GM20431 (cell line): ENCODE results near the gene PARD6A.

Source experiments
- in situ Hi-C: fragments of 300-500 bp; cut with MseI, MboI; formaldehyde crosslinking; loops from one replicate; pipeline ENCODE4 v1.15.0; 2020; ENCODE audit warnings: low sequenced_read_pairs; ENCODE audit not compliant: unreplicated experiment

The PARD6A gene

GRCh38 chr16:67665598-67665997 is 4.8 kb downstream of the PARD6A start:
- in situ Hi-C loops = no loop called here

GRCh38 chr16:67666032-67666551 is 5.3 kb downstream of the PARD6A start:
- in situ Hi-C loops = no loop called here

- in situ Hi-C loops = no loop called here
These were observed 6.0 kb downstream of the PARD6A start, which contains the start of the genes C16orf86 and ENKD1 for GRCh38 chr16:67666559-67667452. Gene C16orf86, plus strand, starts transcription at chr16:67666814. Its CDS starts 157 bp downstream, at chr16:67666971. Gene ENKD1, minus strand, starts transcription at chr16:67666750. Its CDS starts 308 bp downstream, at chr16:67666442.

- in situ Hi-C loops = no loop called here
These were observed 6.7 kb downstream of the PARD6A start for GRCh38 chr16:67667453-67667816.

DNA sequence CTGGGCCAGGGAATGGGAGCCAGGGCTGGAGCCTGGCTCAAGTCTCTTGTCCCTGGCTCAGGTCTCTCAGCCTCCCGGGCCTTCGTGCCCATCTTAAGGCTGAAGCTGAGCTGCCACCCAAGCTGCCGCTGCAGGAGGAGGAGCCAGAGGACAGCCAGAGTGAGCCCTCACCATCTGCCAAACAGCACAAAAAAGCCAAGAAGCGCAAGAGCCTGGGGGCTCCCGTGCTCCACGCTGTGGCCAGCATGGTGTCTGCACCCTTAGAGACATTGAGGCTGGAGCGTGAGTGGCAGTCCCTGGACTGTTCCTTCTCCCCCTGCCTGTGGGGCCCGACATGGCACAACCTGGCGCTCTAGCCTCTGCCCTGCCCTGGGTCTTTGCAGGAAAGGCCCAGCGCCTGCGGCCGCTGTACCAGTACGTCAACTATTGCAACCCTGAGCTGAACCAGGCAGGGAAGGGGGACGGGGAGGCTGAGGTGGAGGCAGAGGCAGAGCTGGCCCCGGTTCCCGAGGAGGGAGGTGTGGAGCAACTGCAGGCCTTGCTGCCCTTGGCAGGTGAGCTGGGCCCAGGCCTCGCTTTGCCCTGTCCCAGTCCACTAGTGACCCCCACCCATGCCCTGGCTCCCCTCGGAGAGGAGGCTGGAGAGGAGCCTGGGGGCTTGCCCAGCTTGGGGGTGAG is 7.2 kb downstream of the PARD6A start:
- in situ Hi-C loops = no loop called here

- in situ Hi-C loops = no loop called here
These were observed 7.9 kb downstream of the PARD6A start for GRCh38 chr16:67668495-67669157.

DNA sequence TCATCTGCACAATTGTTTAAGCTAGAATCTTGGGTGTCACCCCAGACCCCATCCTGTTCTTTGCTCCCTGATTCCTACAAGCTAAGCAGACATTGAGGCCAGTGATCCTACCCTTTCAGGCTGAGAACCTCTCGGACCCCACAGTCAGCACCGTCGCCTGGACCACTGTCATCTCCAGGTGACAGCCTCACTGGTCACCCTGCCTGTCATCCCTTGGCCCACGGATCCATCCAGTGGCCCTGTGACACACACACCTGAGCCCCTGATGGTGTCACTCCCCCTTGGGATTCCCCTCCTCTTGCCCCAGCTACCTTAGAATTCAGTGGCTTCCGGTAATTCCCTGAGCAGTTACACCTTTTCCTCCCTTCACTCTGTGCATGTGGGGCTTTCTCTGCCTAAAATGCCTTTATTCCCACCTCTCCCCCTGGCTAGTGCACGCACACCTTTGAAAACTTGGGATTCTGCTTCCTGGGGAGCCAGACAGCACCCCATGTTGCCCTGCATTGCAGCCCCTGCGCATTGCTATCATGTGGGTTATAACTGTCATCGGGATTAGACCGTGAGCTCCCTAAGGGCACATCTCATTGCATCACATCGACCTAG is 8.8 kb downstream of the PARD6A start:
- in situ Hi-C loops = no loop called here

- in situ Hi-C loops = no loop called here
These were observed 11.5 kb downstream of the PARD6A start for GRCh38 chr16:67672306-67672705.

DNA sequence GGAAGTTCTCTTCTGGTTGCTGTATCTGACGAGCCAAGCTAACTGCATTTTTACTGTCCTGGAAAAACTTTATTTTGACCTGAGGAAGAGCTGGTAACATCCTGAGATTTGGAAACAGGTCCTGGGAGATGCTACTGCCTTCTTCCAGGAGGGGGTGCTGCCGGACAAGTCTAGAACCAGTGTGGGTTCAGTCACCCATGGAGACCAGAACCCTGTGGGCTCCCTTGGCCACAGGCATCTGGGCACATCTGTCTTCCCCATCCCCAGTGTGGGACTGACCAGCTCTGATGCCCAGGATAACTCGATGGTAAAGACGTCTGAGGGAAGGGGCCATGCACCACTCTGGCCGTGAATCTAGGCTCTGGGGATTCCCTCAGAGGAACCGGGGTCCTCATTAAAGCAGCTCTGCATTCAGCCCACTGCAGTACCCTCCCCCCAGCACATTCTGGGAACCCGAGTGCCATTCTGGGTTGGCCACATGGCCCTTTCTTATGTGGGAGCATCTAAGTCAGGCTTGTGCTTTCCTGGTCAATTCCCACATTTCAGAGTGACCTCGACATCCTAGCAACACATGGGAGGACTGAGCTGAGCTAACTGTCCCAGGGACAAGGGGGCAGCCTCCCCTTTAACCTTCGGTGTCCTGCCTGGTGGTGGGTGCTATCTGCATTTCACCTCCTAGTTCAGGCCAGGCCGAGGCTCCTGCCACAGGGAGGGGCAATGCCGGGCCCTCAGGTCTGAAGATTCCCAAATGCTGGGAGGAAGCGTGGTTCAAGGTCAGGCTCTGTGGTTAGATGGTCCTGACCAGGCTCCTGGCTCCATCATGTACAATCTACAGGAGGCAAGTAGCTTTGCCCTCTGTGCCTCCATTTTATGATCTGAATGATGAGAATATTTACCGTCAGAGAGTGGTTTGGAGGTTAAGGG is 12.2 kb downstream of the PARD6A start:
- in situ Hi-C loops = no loop called here

GRCh38 chr16:67673712-67674580 is 13.2 kb downstream of the PARD6A start:
- in situ Hi-C loops = no loop called here

DNA sequence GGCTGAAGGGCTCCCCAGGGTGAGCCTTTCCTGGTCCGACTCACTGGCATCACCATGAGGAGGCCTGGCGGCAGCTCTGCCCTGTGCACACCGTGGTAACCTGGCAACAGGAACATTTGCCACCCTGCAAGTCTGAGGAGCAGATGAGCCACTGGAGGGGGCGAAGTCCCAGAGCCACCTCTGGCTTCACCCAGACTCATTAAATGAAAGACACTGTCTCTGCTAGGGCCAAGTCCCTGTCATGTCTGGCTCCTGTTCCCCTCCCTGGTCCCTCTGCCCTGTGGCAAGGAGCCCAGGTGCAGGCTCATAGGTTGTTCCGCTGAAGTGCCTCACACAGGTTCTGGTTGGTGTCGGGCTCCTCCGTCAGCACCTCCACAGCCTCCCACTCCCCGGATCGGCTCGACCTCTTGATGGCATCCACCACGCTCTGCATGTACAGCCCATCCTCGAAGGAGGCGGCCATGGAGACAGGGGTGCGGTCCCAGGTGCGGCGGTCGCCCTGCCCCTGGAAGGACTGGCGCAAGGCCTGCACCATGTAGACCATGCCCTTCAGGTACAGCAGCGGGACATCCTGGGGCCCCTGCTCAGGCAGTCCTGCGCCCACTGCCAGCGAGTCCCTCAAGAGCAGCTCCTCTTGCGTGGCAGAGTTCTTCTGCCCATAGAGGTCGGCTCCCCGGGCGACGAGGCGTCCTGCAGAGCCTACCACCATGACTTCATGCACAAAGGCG is 14.3 kb downstream of the PARD6A start:
- in situ Hi-C loops = no loop called here

DNA sequence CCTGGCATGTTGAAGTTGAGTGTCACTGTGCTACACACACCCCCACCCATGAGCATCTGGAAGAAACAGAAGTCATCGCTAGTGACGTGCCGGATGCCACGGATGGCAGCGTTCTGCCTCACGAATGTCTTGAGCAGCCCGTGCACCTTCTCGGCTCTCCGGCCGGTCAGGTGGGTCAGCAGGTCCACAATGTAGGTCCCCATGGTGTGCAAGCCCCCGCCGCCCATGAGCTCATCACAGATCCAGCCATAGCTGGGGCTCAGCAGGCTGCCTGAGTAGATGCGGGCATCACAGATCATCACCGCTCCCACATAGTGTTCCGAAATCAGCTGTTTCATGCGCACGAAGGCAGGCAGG is 14.8 kb downstream of the PARD6A start:
- in situ Hi-C loops = no loop called here

GRCh38 chr16:67675999-67676398 is 15.2 kb downstream of the PARD6A start:
- in situ Hi-C loops = no loop called here

- in situ Hi-C loops = no loop called here
These were observed 15.8 kb downstream of the PARD6A start for GRCh38 chr16:67676516-67676915.

GRCh38 chr16:67676939-67677338 is 16.2 kb downstream of the PARD6A start:
- in situ Hi-C loops = no loop called here

GRCh38 chr16:67677712-67678111 is 17.0 kb downstream of the PARD6A start:
- in situ Hi-C loops = no loop called here

GRCh38 chr16:67678354-67679023 is 17.7 kb downstream of the PARD6A start:
- in situ Hi-C loops = no loop called here
